Cardiac muscle cell (in vitro differentiated cells and primary cell): ENCODE results near the gene PCDHGC4. TPM values are rescaled to one million over a fixed set of nuclear protein-coding genes. Genes with fewer than 3 reads are reported as not detected.

Experiments
- DNase-seq, 2 donors: peaks; one replicate each; pipeline versions ENCODE4 v3.0.0 to v3.0.0-alpha.2; 2010 to 2017; ENCODE audit warnings: low read depth in 1 of 2, low spot score in 1 of 2
- H3K27ac ChIP-seq: fragments of 200-600 bp; sonication (generic); 2 replicates; pipeline ENCODE4 v1.5.1; 2016
- H3K27me3 ChIP-seq: fragments of 200-600 bp; sonication (generic); 2 replicates; pipeline ENCODE4 v1.6.0; 2016; ENCODE audit warnings: control low read depth
- H3K36me3 ChIP-seq: fragments of 200-600 bp; sonication (generic); 2 replicates; pipeline ENCODE4 v1.5.1; 2016; ENCODE audit warnings: control low read depth
- H3K4me1 ChIP-seq: fragments of 200-600 bp; sonication (generic); 2 replicates; pipeline ENCODE4 v1.8.1; 2017; ENCODE audit warnings: low read depth, mild to moderate bottlenecking, mixed run types
- H3K4me3 ChIP-seq: fragments of 200-600 bp; sonication (generic); 2 replicates; pipeline ENCODE4 v1.5.1; 2016; ENCODE audit warnings: mild to moderate bottlenecking
- H3K9me3 ChIP-seq: fragments of 200-600 bp; sonication (generic); 2 replicates; pipeline ENCODE4 v1.5.1; 2017; ENCODE audit warnings: low read depth, mild to moderate bottlenecking, control low read depth
- CTCF ChIP-seq: IDR thresholded peaks from 2 replicates; pipeline ENCODE4 v1.5.1; 2012; ENCODE audit warnings: low read depth, mild to moderate bottlenecking, low read length
- polyA plus RNA-seq: library from polyadenylated mRNA; unstranded; fragments of >200 nt; fragmentation: Nextera tagmentation; extraction: Ambion mirVana; gene quantifications from 2 replicates; pipeline ENCODE4 v1.2.1, GENCODE V29; 2016
- total RNA-seq: library from RNA; depleted of rRNA; stranded (reverse); fragments of >200 nt; gene quantifications from 2 replicates; pipeline ENCODE4 v1.2.3, GENCODE V29; 2016

Gene PCDHGC4
- total and polyA plus RNA-seq, 2 experiments from 2014 or later = 0.84 to 7.9 TPM

- Histone ChIP-seq H3K4me1 (no peaks in the 10 kb centered on the region), H3K36me3 (peaks cover 11% of the 10 kb centered on the region), H3K27me3 (no peaks in the 10 kb centered on the region), H3K4me3 (no peak overlapping the region), H3K27ac (no peak overlapping the region), H3K9me3 (no peaks in the 10 kb centered on the region)
- no peak for TF ChIP-seq CTCF
- DNase-seq = no peak
Observed at GRCh38 chr5:141523991-141524390, 39.2 kb downstream of the PCDHGC4 start.

GRCh38 chr5:141524604-141525597 lies 40.1 kb downstream of the PCDHGC4 start:
- Histone ChIP-seq H3K9me3 (no peaks in the 10 kb centered on the region), H3K27me3 (no peaks in the 10 kb centered on the region), H3K4me1 (no peaks in the 10 kb centered on the region), H3K36me3 (peaks cover 11% of the 10 kb centered on the region), H3K4me3 (no peak overlapping the region), H3K27ac (no peak overlapping the region)
- TF ChIP-seq CTCF = peak; percentile 99
- peak; percentile 88 to 98 for DNase-seq

- Histone ChIP-seq H3K4me1 (peaks cover 6% of the 10 kb centered on the region), H3K27ac (no peak overlapping the region), H3K4me3 (no peak overlapping the region), H3K27me3 (no peaks in the 10 kb centered on the region), H3K9me3 (no peaks in the 10 kb centered on the region), H3K36me3 (peaks cover 11% of the 10 kb centered on the region)
- no peak for TF ChIP-seq CTCF
- DNase-seq = no peak
Observed at GRCh38 chr5:141525653-141526052, 40.8 kb downstream of the PCDHGC4 start.

- Histone ChIP-seq H3K4me1 (peaks cover 6% of the 10 kb centered on the region), H3K27ac (no peak overlapping the region), H3K4me3 (no peak overlapping the region), H3K36me3 (peaks cover 11% of the 10 kb centered on the region), H3K27me3 (no peaks in the 10 kb centered on the region), H3K9me3 (no peaks in the 10 kb centered on the region)
- TF ChIP-seq CTCF = no peak
- no peak for DNase-seq
Observed at GRCh38 chr5:141527426-141527825, 42.6 kb downstream of the PCDHGC4 start.

GRCh38 chr5:141528291-141528984 lies 43.6 kb downstream of the PCDHGC4 start:
- Histone ChIP-seq H3K27me3 (no peaks in the 10 kb centered on the region), H3K36me3 (peaks cover 16% of the 10 kb centered on the region), H3K4me1 (peaks cover 6% of the 10 kb centered on the region), H3K27ac (peak overlapping the region; percentile 35), H3K4me3 (no peak overlapping the region), H3K9me3 (no peaks in the 10 kb centered on the region)
- TF ChIP-seq CTCF = no peak
- peak in 1 of 2 donors; percentile 63 for DNase-seq
